Heart left ventricle (tissue), 16 donors: ENCODE data around the gene PRDM16. TPM values are rescaled to one million over a fixed set of nuclear protein-coding genes. Genes with fewer than 3 reads are reported as not detected.
"Not testable (repeated sequence)": the region's sequence is repeated elsewhere in the genome, so short reads cannot be mapped to it uniquely, and the experiment has no call there.

ENCODE experiments used
- ATAC-seq, 4 donors: fragments of 200-7000 bp; cut with Tn5 transposase; one replicate each; pipeline ENCODE4 v1.9.1; 2020 to 2022; ENCODE audit warnings: moderate library complexity in 4 of 4, mild to moderate bottlenecking in 3 of 4, moderate number of reproducible peaks in 1 of 4
- DNase-seq, 5 donors: peaks; one replicate each; pipeline ENCODE4 v3.0.0-alpha.2; 2020
- H3K27ac ChIP-seq, 12 donors: fragments of 200-600 bp; sonication (generic) in 4 of 12; one replicate each; pipeline versions ENCODE4 v1.5.0 to v1.8.0; 2016 to 2022; ENCODE audit warnings: mild to moderate bottlenecking in 2 of 12
- H3K27me3 ChIP-seq, 9 donors: fragments of 200-600 bp; sonication (generic) in 2 of 9; one replicate each; pipeline versions ENCODE4 v1.5.1 to v1.8.0; 2016 to 2022; ENCODE audit warnings: mild to moderate bottlenecking in 3 of 9
- H3K36me3 ChIP-seq, 9 donors: fragments of 200-600 bp; sonication (generic) in 2 of 9; one replicate each; pipeline versions ENCODE4 v1.5.0 to v1.8.0; 2018 to 2022; ENCODE audit warnings: mild to moderate bottlenecking in 2 of 9
- H3K4me1 ChIP-seq, 12 donors: fragments of 200-600 bp; sonication (generic) in 4 of 12; one replicate each; pipeline versions ENCODE4 v1.5.0 to v1.8.0; 2016 to 2022; ENCODE audit warnings: mild to moderate bottlenecking in 3 of 12
- H3K4me3 ChIP-seq, 12 donors: fragments of 200-600 bp; sonication (generic) in 4 of 12; one replicate each; pipeline versions ENCODE4 v1.5.0 to v1.8.0; 2017 to 2022; ENCODE audit warnings: mild to moderate bottlenecking in 9 of 12, moderate library complexity in 4 of 12
- H3K9me3 ChIP-seq, 12 donors: fragments of 200-600 bp; sonication (generic) in 4 of 12; one replicate each; pipeline versions ENCODE4 v1.5.0 to v1.8.0; 2016 to 2022; ENCODE audit warnings: mild to moderate bottlenecking in 1 of 12
- POLR2A ChIP-seq, 2 donors: fragments of 450-650 bp; IDR thresholded peaks; one replicate each; pipeline ENCODE4 v1.6.1; 2017; ENCODE audit warnings: antibody characterized with exemption in 2 of 2, mild to moderate bottlenecking in 2 of 2, moderate library complexity in 2 of 2
- WGBS, 4 donors: extraction: QIAGEN DNeasy Blood & Tissue Kit in 2 of 4; methylation state at CpG; one replicate each; pipeline versions ENCODE4 v1.1.5 to v1.1.7; 2013 to 2018; 5-methylcytosine and 5-hydroxymethylcytosine counted together
- intact Hi-C, 10 donors: fragments of 100-400 bp; cut with DNase I; formaldehyde crosslinking; loops; one replicate each; pipeline versions ENCODE4 v1.11.1 to v1.14.2; 2022
- polyA plus RNA-seq, 2 donors: library from polyadenylated mRNA; stranded (reverse); fragments of 200-250 nt; gene quantifications; one replicate each; pipeline ENCODE4 v1.2.3, GENCODE V29; 2013
- total RNA-seq, 9 donors: library from RNA; depleted of rRNA in 2 of 9; stranded (reverse); fragments of >200 nt in 2 of 9; fragmentation: NEBNext Ultra II Directional in 3 of 9; extraction: Animal tissue kit (Norgen Biotek cat#: 25700) in 3 of 9; gene quantifications; one replicate each; pipeline versions ENCODE4 v1.1.0 to v1.2.4, GENCODE V29; 2016 to 2023
- TF ChIP-seq, protein P1 (sequence below), 12 donors: fragments of 200-600 bp; sonication (generic) in 4 of 12; IDR thresholded peaks; one replicate each; pipeline versions ENCODE4 v1.5.0 to v1.8.0; 2018 to 2022; ENCODE audit warnings: antibody characterized with exemption in 12 of 12, mild to moderate bottlenecking in 5 of 12
- donor health status: ischemic (EF 13 %, LVEDD 7.1; RV severe dilation, severe dysfunction).
- donor health status: healthy with polysubstance abuse.
- donor health status: DM: no; HTN: yes; CAD: no.
- donor health status: DM: no; HTN: no; CAD: no.
- donor health status: ischemic (EF 25% LVEDD 6.9; RV normal size, moderate dysfunction).
- donor health status: ischemic (EF 25% LVEDD 5.7; RV mildly dilated, moderate dysfunction).
- donor health status: healthy.
- donor health status: DM: yes; HTN: yes; CAD: no.
- donor health status: ischemic (EF 35%, LVEDD 5.7; RV mildly dilated, moderate dysfunction).
- donor health status: nonischemic (EF 11% LVEDD 7.7; RV severe dilation, severe dysfunction).
- donor health status: DM: yes; HTN: yes; CAD: no.
- donor health status: PGD.
- donor health status: ischemic (EF 29% LVEDD 5.4; RV normal size, mild dysfunction).
- donor health status: nonischemic (EF 23%, LVEDD 6.1; RV moderate dilation, normal function).

PRDM16 gene
- total and polyA plus RNA-seq, 11 donors = 6.0 to 22.7 (median 14.0) TPM

DNA sequence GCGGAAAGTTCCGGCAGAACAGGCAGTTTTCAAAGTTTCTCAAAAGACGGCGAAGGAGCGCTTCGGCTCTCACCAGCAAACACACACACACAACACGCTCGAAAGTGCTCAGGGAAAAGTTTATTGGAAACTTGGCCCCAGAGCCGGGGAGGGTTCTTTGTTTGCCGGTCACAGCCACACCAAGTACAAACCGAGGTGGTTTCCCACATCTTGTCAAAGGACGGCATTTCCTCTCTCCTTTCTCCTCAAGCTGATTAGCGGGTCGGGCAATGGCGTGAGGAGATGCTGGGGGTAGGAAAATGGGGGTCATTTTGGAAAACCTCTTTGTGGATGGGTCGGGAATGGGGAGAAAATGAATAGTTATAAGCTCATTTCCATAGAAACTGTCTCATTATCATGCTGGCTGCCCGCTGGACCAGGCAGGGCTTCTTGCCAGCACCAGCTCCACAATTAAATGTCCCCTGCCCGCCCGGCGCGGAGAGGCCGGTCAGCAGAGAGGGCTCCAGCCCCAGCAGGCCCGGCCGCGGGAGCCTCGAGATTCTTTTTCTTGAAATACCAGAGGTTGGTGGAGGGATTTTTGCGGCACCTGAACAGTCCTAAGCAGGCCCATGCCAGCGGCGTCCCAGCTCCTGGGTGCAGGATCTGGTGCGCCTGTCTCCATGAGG, 92.3 kb downstream of the PRDM16 start:
- ATAC-seq (peak; percentile 44 to 58 (median 50)), DNase-seq (no peak)
- Histone ChIP-seq H3K27me3 (peaks cover 0 to 14% (median 0%) of the 10 kb centered on the region in 9 donors), H3K9me3 (no peaks in the 10 kb centered on the region), H3K4me1 (peaks cover 0 to 42% (median 8%) of the 10 kb centered on the region in 12 donors), H3K27ac (peak overlapping the region in 2 of 12 donors; percentile 22 to 31), H3K36me3 (no peaks in the 10 kb centered on the region), H3K4me3 (no peak overlapping the region)
- intact Hi-C loops = loop anchor here in 1 of 10 donors (10.0 kb wide), 1 partner anchor 87 kb away; no protein-coding TSS in a partner anchor
- TF ChIP-seq POLR2A (IDR thresholded peaks at IDR 0.05) = no peak
- TF ChIP-seq, protein P1, sequence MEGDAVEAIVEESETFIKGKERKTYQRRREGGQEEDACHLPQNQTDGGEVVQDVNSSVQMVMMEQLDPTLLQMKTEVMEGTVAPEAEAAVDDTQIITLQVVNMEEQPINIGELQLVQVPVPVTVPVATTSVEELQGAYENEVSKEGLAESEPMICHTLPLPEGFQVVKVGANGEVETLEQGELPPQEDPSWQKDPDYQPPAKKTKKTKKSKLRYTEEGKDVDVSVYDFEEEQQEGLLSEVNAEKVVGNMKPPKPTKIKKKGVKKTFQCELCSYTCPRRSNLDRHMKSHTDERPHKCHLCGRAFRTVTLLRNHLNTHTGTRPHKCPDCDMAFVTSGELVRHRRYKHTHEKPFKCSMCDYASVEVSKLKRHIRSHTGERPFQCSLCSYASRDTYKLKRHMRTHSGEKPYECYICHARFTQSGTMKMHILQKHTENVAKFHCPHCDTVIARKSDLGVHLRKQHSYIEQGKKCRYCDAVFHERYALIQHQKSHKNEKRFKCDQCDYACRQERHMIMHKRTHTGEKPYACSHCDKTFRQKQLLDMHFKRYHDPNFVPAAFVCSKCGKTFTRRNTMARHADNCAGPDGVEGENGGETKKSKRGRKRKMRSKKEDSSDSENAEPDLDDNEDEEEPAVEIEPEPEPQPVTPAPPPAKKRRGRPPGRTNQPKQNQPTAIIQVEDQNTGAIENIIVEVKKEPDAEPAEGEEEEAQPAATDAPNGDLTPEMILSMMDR (IDR thresholded peaks at IDR 0.05) = no peak
- 34 to 50% (median 47%) methylated on average over 30 of the region's 30 CpGs for WGBS, 4 donors

DNA sequence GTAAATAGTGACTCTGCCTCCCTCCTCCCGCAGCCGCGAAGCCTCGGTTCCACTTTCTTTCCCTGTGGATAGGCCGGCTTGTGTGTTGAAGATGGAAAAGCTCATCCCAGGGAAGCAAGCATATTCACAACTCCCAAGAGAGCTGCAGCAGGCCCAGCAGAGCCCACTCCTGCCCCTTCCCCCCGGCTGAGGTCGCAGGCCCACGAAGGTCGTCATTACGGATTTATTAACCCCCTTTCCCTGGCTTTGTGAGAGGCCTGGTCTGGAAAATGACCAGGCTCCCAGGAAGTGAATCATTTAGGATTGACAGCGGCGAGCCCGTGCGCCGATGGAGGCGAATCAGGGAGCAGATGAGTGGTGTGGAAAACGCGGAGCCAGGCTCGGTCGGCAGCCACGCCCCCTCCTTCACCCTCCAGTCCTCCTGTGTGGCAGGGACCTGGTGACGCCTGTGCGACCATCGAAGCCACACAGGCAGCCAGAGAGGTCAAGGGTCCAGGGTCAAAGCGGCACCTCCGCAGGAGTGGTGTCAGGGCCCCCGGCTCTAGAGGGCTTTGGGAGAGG, 93.4 kb downstream of the PRDM16 start:
- ATAC-seq = no peak
- no peak for TF ChIP-seq POLR2A (IDR thresholded peaks at IDR 0.05)
- TF ChIP-seq, protein P1 (IDR thresholded peaks at IDR 0.05) = no peak
- Histone ChIP-seq H3K36me3 (no peaks in the 10 kb centered on the region), H3K9me3 (no peaks in the 10 kb centered on the region), H3K27ac (no peak overlapping the region), H3K4me1 (peaks cover 0 to 34% (median 7%) of the 10 kb centered on the region in 12 donors), H3K4me3 (no peak overlapping the region), H3K27me3 (peaks cover 0 to 10% (median 0%) of the 10 kb centered on the region in 9 donors)
- intact Hi-C loops = loop anchor here in 1 of 10 donors (10.0 kb wide), 1 partner anchor 88 kb away; no protein-coding TSS in a partner anchor
- 63 to 80% (median 73%) methylated on average over 25 to 27 of the region's 27 CpGs for WGBS, 4 donors
- no peak for DNase-seq

DNA sequence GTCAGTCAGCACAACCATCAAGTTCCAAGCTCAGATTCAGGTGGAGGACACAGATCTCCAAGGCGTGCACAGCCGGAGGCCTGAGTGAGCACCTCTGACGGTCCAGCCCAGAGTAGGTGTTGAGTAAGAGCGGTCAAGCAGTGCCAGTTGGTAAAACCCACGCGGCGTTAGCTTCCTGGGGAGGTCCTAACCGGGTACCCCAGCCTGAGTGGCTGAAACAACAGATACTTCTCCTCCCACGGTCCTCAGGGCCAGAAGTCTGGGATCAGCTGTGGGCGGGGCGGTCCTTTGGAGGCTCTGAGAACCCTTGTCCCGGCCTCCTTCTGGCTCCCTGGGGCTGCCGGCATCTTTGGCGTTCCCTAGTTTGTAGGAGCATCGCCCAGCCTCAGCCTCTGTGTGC, 94.4 kb downstream of the PRDM16 start:
- DNase-seq (no peak), ATAC-seq (no peak)
- no peak overlapping the region for H3K4me3 ChIP-seq
- intact Hi-C loops = loop anchor here in 1 of 10 donors (10.0 kb wide), 1 partner anchor 89 kb away; no protein-coding TSS in a partner anchor
- no peak for TF ChIP-seq POLR2A (IDR thresholded peaks at IDR 0.05)
- TF ChIP-seq, protein P1 (IDR thresholded peaks at IDR 0.05) = no peak
- no peaks in the 10 kb centered on the region for H3K9me3 ChIP-seq
- H3K27me3 ChIP-seq = peaks cover 0 to 10% (median 0%) of the 10 kb centered on the region in 9 donors
- 63 to 86% (median 72%) methylated on average over 9 to 15 of the region's 15 CpGs for WGBS, 4 donors
- H3K36me3 ChIP-seq = no peaks in the 10 kb centered on the region
- H3K27ac ChIP-seq = no peak overlapping the region
- H3K4me1 ChIP-seq = peaks cover 0 to 29% (median 6%) of the 10 kb centered on the region in 12 donors

DNA sequence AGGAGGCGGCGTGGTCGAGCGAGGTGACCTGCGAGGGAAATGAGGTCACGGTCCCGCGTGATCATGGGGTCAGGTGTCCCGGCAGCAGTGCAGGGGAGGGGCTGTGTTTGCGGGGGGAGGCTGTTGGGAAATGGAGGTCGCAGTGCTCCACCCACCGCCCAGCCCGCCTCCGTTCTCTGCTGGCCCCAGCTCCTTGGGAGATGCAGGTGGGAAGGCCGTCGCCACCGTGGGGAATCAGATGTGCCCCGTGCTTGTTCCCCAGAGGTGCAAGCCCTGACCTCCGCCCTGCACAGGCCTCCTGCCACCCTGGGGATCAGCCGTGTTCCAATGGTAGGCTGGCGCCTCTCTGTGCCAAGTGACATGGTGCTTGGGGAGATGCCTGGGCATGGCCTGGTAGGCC, 95.7 kb downstream of the PRDM16 start:
- ATAC-seq (no peak), DNase-seq (no peak)
- no peaks in the 10 kb centered on the region for H3K36me3 ChIP-seq
- H3K4me3 ChIP-seq = no peak overlapping the region
- 77 to 87% (median 81%) methylated on average over 17 to 21 of the region's 21 CpGs for WGBS, 4 donors
- H3K9me3 ChIP-seq = no peaks in the 10 kb centered on the region
- intact Hi-C loops = loop anchor here in 1 of 10 donors (10.0 kb wide), 1 partner anchor 90 kb away; no protein-coding TSS in a partner anchor
- H3K27ac ChIP-seq = no peak overlapping the region
- peaks cover 0 to 10% (median 0%) of the 10 kb centered on the region in 9 donors for H3K27me3 ChIP-seq
- peaks cover 0 to 36% (median 8%) of the 10 kb centered on the region in 12 donors for H3K4me1 ChIP-seq
- TF ChIP-seq, protein P1 (IDR thresholded peaks at IDR 0.05) = no peak
- no peak for TF ChIP-seq POLR2A (IDR thresholded peaks at IDR 0.05)

DNA sequence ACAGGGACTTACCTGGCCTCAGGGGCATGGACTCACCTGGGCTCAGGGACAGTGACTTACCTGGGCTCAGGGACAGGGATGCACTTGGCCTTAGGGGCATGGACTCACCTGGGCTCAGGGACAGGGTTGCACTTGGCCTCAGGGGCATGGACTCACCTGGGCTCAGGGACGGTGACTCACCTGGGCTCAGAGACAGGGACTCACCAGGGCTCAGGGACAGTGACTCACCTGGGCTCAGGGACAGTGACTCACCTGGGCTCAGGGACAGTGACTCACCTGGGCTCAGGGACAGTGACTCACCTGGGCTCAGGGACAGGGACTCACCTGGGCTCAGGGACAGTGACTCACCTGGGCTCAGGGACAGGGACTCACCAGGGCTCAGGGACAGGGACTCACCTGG, 96.2 kb downstream of the PRDM16 start:
- peaks cover 2 to 37% (median 13%) of the 10 kb centered on the region in 12 donors for H3K4me1 ChIP-seq
- H3K9me3 ChIP-seq, H3K27ac ChIP-seq, H3K4me3 ChIP-seq, H3K36me3 ChIP-seq, DNase-seq, ATAC-seq: not testable (repeated sequence)
- intact Hi-C loops = loop anchor here in 1 of 10 donors (10.0 kb wide), 1 partner anchor 90 kb away; no protein-coding TSS in a partner anchor
- WGBS, 4 donors = 80 to 93% (median 86%) methylated on average over 1 of the region's 1 CpG; no CpG with 5 or more reads in 1 of the 4 donors
- H3K27me3 ChIP-seq = peaks cover 0 to 12% (median 0%) of the 10 kb centered on the region in 9 donors
